ENCODE measurements around the gene NSUN4. TPM values are rescaled to one million over a fixed set of nuclear protein-coding genes. Genes with fewer than 3 reads are reported as not detected.
A peak's percentile ranks its signal among the peaks of the same experiment; 100 is the strongest.

Gene NSUN4
- total and polyA plus RNA-seq, 2 of the 13 experiments (the other 11 are each of a cell fraction or from before 2014, with no cell fraction given): 21.5 to 23.5 TPM

DNA sequence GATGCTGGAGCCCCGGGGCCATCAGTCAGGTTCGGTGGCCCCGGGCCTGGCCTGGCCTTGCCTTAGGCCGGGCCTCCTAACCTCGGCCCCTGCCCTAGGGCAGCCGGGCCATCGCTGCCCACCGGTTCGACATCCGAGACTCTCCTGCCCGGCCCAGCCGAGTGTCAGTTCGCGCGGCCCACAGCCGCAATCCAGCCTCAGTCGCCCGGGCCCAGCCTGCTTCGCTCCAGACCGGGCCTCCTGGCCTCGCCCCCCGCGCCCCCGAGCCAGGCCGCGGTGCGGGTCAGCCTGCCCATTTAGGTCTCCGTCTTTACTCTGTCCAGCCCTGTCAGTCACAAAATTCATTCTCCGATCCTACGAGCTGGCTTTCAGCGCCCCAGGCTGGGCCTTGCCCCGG is 38.0 kb upstream of the NSUN4 start (continued):
- TF ChIP-seq ZNF337 (CRISPR knock-in tag; IDR thresholded peaks at IDR 0.05; ENCODE audit: borderline replicate concordance, low read depth) (no peak), ZNF605 (CRISPR knock-in tag; IDR thresholded peaks at IDR 0.05) (peak; percentile 3; the same call in 1 of the 2 replicates), ZNF550 (CRISPR knock-in tag; IDR thresholded peaks at IDR 0.05; ENCODE audit: borderline replicate concordance) (no peak), GPN1 (CRISPR knock-in tag; IDR thresholded peaks at IDR 0.05; ENCODE audit: borderline replicate concordance) (no peak), KDM5A (IDR thresholded peaks at IDR 0.05; ENCODE audit: borderline replicate concordance, low read length) (no peak), ZNF562 (CRISPR knock-in tag; IDR thresholded peaks at IDR 0.05; ENCODE audit: borderline replicate concordance) (no peak), ETS1 (CRISPR knock-in tag; IDR thresholded peaks at IDR 0.05) (no peak; the same call in 1 of the 2 replicates), FOXC1 (CRISPR knock-in tag; IDR thresholded peaks at IDR 0.05; ENCODE audit: borderline replicate concordance) (no peak), ZNF740 (CRISPR knock-in tag; IDR thresholded peaks at IDR 0.05) (0 out of 2 replicates have a peak, but pooled peaks have one; percentile 26), ZMAT3 (CRISPR knock-in tag; conservative IDR thresholded peaks at IDR 0.05) (0 out of 2 replicates have a peak, but pooled peaks have one; percentile 54), ZNF883 (CRISPR knock-in tag; IDR thresholded peaks at IDR 0.05; ENCODE audit: not compliant biosample characterization) (peak; percentile 53), MATR3 (CRISPR knock-in tag; IDR thresholded peaks at IDR 0.05) (no peak), NFYC (CRISPR knock-in tag; IDR thresholded peaks at IDR 0.05) (no peak), TRIM22 (IDR thresholded peaks at IDR 0.05) (no peak), TEAD3 (CRISPR knock-in tag; optimal IDR thresholded peaks at IDR 0.05; ENCODE audit: borderline replicate concordance) (no peak), YEATS2 (CRISPR knock-in tag; IDR thresholded peaks at IDR 0.05; ENCODE audit: borderline replicate concordance) (no peak; the same call in 1 of the 2 replicates), ZNF713 (CRISPR knock-in tag; IDR thresholded peaks at IDR 0.05) (no peak), ZFP36L1 (CRISPR knock-in tag; IDR thresholded peaks at IDR 0.05) (no peak), ZNF569 (CRISPR knock-in tag; IDR thresholded peaks at IDR 0.05; ENCODE audit: borderline replicate concordance) (no peak), NCOA5 (CRISPR knock-in tag; IDR thresholded peaks at IDR 0.05) (no peak), ZNF318 (CRISPR knock-in tag; IDR thresholded peaks at IDR 0.05) (no peak)

All from HepG2 (cell line).